ENCODE data around the gene LTO1.

GRCh38 chr11:69634590-69634989 lies 40.6 kb downstream of the LTO1 start:
- TF ChIP-seq TAF1 (IDR thresholded peaks at IDR 0.05; ENCODE audit: borderline replicate concordance, low read depth, low read length), result no peak
- no peak for TF ChIP-seq CTCF (IDR thresholded peaks at IDR 0.05 in 2 of 3, conservative IDR thresholded peaks at IDR 0.05 in 1 of 3; ENCODE audit: control insufficient read depth in 2 of 3, extremely low read depth in 1 of 3, insufficient read depth in 1 of 3, low read depth in 3 of 3, low read length in 3 of 3)
- TF ChIP-seq RAD21 (IDR thresholded peaks at IDR 0.05; ENCODE audit: insufficient read depth, low read depth, low read length), result no peak
- no peak for TF ChIP-seq NR2C2 (IDR thresholded peaks at IDR 0.05; ENCODE audit: borderline replicate concordance, control insufficient read depth, insufficient read length, low read depth)
- no peak for TF ChIP-seq RCOR1 (conservative IDR thresholded peaks at IDR 0.05; ENCODE audit: low read depth, low read length)
- TF ChIP-seq ATF3 (IDR thresholded peaks at IDR 0.05; ENCODE audit: borderline replicate concordance, extremely low read depth, low read depth, low read length), result no peak
- no peak for TF ChIP-seq FOS (IDR thresholded peaks at IDR 0.05; ENCODE audit: borderline replicate concordance, extremely low read depth, insufficient read length)
- TF ChIP-seq ESRRA (IDR thresholded peaks at IDR 0.05; ENCODE audit: low read length), result no peak
- TF ChIP-seq SMC3 (IDR thresholded peaks at IDR 0.05; ENCODE audit: borderline replicate concordance, low read length), result no peak
